Measurements from ENCODE around the gene ACBD3. TPM values are rescaled to one million over a fixed set of nuclear protein-coding genes. Genes with fewer than 3 reads are reported as not detected.

The ACBD3 gene
- total RNA-seq, 1 donor, result 80.3 TPM

DNA sequence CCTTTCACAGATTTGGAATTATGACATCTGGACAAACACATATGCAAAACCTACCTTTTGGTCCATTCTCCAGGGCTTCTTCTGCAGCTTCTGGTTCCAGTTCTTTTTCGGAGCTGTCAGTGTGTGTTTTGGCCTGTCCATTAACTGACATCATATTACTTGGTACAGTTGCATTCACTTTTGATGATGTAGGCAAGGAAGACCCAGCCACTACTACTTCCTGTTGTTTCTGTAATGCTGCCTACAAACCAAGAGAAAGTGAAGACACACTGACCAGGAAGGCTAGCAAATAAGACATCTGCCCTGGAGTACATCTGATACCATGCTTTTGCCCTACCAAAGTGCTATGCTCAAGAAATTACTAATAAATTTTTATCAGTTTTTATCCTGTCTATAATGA is 31.9 kb downstream of the ACBD3 start:
- no peak for TF ChIP-seq CTCF (IDR thresholded peaks at IDR 0.05; ENCODE audit: extremely low read depth, low read depth, low read length)
- peaks cover 58% of the 10 kb centered on the region for H3K79me2 ChIP-seq (ENCODE audit: insufficient read depth, low read length)

GRCh38 chr1:226149806-226150205 is 36.7 kb downstream of the ACBD3 start:
- Histone ChIP-seq H4K20me1 (ENCODE audit: insufficient read depth, low read length) (peaks cover 22% of the 10 kb centered on the region), H3K36me3 (ENCODE audit: insufficient read depth, low read length) (peaks cover 83% of the 10 kb centered on the region), H2AFZ (ENCODE audit: low read length) (no peak overlapping the region), H3K4me2 (ENCODE audit: insufficient read depth, low read length) (no peak overlapping the region), H3K27ac (ENCODE audit: low read depth, low read length) (no peak overlapping the region), H3K4me1 (ENCODE audit: insufficient read depth, low read length) (no peaks in the 10 kb centered on the region), H3K9me3 (ENCODE audit: low read depth, low read length) (no peaks in the 10 kb centered on the region), H3K4me3 (ENCODE audit: insufficient read depth, low read length) (no peak overlapping the region), H3K27me3 (ENCODE audit: insufficient read depth, low read length) (no peaks in the 10 kb centered on the region), H3K79me2 (ENCODE audit: insufficient read depth, low read length) (peaks cover 35% of the 10 kb centered on the region)
- TF ChIP-seq CTCF (IDR thresholded peaks at IDR 0.05; ENCODE audit: extremely low read depth, low read depth, low read length), result no peak
- DNase-seq (ENCODE audit: insufficient read length, low spot score, missing footprints), result no peak

More for the DNA sequence above, 31.9 kb downstream of the ACBD3 start:
- Histone ChIP-seq H3K4me1 (ENCODE audit: insufficient read depth, low read length) (no peaks in the 10 kb centered on the region), H2AFZ (ENCODE audit: low read length) (no peak overlapping the region), H4K20me1 (ENCODE audit: insufficient read depth, low read length) (peaks cover 35% of the 10 kb centered on the region), H3K9me3 (ENCODE audit: low read depth, low read length) (no peaks in the 10 kb centered on the region), H3K4me2 (ENCODE audit: insufficient read depth, low read length) (no peak overlapping the region), H3K27me3 (ENCODE audit: insufficient read depth, low read length) (no peaks in the 10 kb centered on the region), H3K36me3 (ENCODE audit: insufficient read depth, low read length) (peaks cover 75% of the 10 kb centered on the region), H3K4me3 (ENCODE audit: insufficient read depth, low read length) (no peak overlapping the region), H3K27ac (ENCODE audit: low read depth, low read length) (peak overlapping the region; percentile 13)
- DNase-seq (ENCODE audit: insufficient read length, low spot score, missing footprints), result peak; percentile 13

DNA sequence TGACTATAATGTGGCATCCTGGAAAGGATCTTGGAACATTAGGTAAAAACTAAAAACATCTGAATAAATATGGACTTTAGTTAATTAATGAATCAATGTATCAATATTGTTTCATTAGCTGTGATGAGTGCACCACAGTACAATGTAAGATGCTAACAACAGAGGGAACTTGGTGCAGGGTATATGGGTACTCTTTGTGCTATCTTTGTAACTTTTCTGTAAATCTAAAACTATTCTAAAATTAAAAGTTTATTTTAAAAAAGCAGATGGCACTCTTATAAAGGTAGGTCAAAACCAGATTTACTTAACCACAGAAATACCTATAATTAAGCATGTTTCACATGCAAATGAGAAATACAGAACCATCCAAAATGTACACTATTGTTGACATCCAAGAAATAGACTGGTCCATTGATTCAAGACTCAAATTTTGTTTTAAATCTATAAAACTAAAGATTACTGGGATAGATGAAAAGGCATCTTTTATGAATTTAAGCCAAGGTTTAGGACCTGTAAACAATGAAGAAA is 38.4 kb downstream of the ACBD3 start:
- Histone ChIP-seq H3K27me3 (ENCODE audit: insufficient read depth, low read length) (no peaks in the 10 kb centered on the region), H3K36me3 (ENCODE audit: insufficient read depth, low read length) (peaks cover 81% of the 10 kb centered on the region), H3K4me1 (ENCODE audit: insufficient read depth, low read length) (no peaks in the 10 kb centered on the region), H3K9me3 (ENCODE audit: low read depth, low read length) (no peaks in the 10 kb centered on the region), H3K79me2 (ENCODE audit: insufficient read depth, low read length) (peaks cover 23% of the 10 kb centered on the region), H2AFZ (ENCODE audit: low read length) (no peak overlapping the region), H4K20me1 (ENCODE audit: insufficient read depth, low read length) (peaks cover 16% of the 10 kb centered on the region), H3K4me3 (ENCODE audit: insufficient read depth, low read length) (no peak overlapping the region), H3K27ac (ENCODE audit: low read depth, low read length) (no peak overlapping the region), H3K4me2 (ENCODE audit: insufficient read depth, low read length) (no peak overlapping the region)
- DNase-seq (ENCODE audit: insufficient read length, low spot score, missing footprints), result no peak
- TF ChIP-seq CTCF (IDR thresholded peaks at IDR 0.05; ENCODE audit: extremely low read depth, low read depth, low read length), result no peak

GRCh38 chr1:226144045-226144444 is 42.5 kb downstream of the ACBD3 start:
- Histone ChIP-seq H3K9me3 (ENCODE audit: low read depth, low read length) (no peaks in the 10 kb centered on the region), H3K27me3 (ENCODE audit: insufficient read depth, low read length) (no peaks in the 10 kb centered on the region), H3K4me1 (ENCODE audit: insufficient read depth, low read length) (no peaks in the 10 kb centered on the region), H3K36me3 (ENCODE audit: insufficient read depth, low read length) (peaks cover 51% of the 10 kb centered on the region), H3K4me3 (ENCODE audit: insufficient read depth, low read length) (no peak overlapping the region), H3K4me2 (ENCODE audit: insufficient read depth, low read length) (no peak overlapping the region), H2AFZ (ENCODE audit: low read length) (no peak overlapping the region), H3K79me2 (ENCODE audit: insufficient read depth, low read length) (peaks cover 13% of the 10 kb centered on the region), H3K27ac (ENCODE audit: low read depth, low read length) (no peak overlapping the region), H4K20me1 (ENCODE audit: insufficient read depth, low read length) (peaks cover 8% of the 10 kb centered on the region)
- no peak for DNase-seq (ENCODE audit: insufficient read length, low spot score, missing footprints)
- no peak for TF ChIP-seq CTCF (IDR thresholded peaks at IDR 0.05; ENCODE audit: extremely low read depth, low read depth, low read length)

Measured in osteoblast (primary cell).